Progenitor cell of endocrine pancreas (in vitro differentiated cells): Measurements from ENCODE around the gene QRFP. TPM values are rescaled to one million over a fixed set of nuclear protein-coding genes. Genes with fewer than 3 reads are reported as not detected.

Source experiments
- DNase-seq: peaks from one replicate; pipeline ENCODE4 v3.0.0; 2021; ENCODE audit warnings: low spot score; ENCODE audit not compliant: unreplicated experiment
- H3K27ac Mint-ChIP-seq: 2 replicates; pipeline ENCODE4 v1.8.0; 2021; ENCODE audit warnings: mild to moderate bottlenecking, moderate library complexity, mixed read lengths
- H3K27me3 Mint-ChIP-seq: 2 replicates; pipeline ENCODE4 v1.8.0; 2021; ENCODE audit warnings: mixed read lengths
- H3K36me3 Mint-ChIP-seq: 2 replicates; pipeline ENCODE4 v1.8.0; 2022; ENCODE audit warnings: mixed read lengths; ENCODE audit not compliant: insufficient read depth
- H3K4me1 Mint-ChIP-seq: 2 replicates; pipeline ENCODE4 v1.8.0; 2021; ENCODE audit warnings: low read depth, mixed read lengths
- H3K4me3 Mint-ChIP-seq: 2 replicates; pipeline ENCODE4 v1.8.0; 2021; ENCODE audit warnings: low read depth, mild to moderate bottlenecking, moderate library complexity, mixed read lengths
- H3K9me3 Mint-ChIP-seq: 2 replicates; pipeline ENCODE4 v1.8.0; 2021; ENCODE audit warnings: low read depth, mixed read lengths
- CTCF ChIP-seq: fragments of 200-600 bp; sonication (generic); IDR thresholded peaks from one replicate; pipeline ENCODE4 v1.5.0; 2021; ENCODE audit warnings: antibody characterized with exemption, mild to moderate bottlenecking; ENCODE audit not compliant: unreplicated experiment
- total RNA-seq: library from RNA; stranded (reverse); gene quantifications from 2 replicates; pipeline ENCODE4 v1.2.1, GENCODE V29; 2021

Gene QRFP
- total RNA-seq, 1 donor from 2014 or later: not detected

- H3K4me3 Mint-ChIP-seq: no peak overlapping the region
- H3K27ac Mint-ChIP-seq: no peak overlapping the region
- no peaks in the 10 kb centered on the region for H3K4me1 Mint-ChIP-seq
- no peak for DNase-seq
- H3K36me3 Mint-ChIP-seq: no peaks in the 10 kb centered on the region
- H3K27me3 Mint-ChIP-seq: peaks cover 11% of the 10 kb centered on the region
- no peak for TF ChIP-seq CTCF
- no peaks in the 10 kb centered on the region for H3K9me3 Mint-ChIP-seq
Measured at GRCh38 chr9:130922893-130923610, 26.4 kb upstream of the QRFP start.

GRCh38 chr9:130921989-130922892 lies 25.6 kb upstream of the QRFP start:
- TF ChIP-seq CTCF: no peak
- no peak for DNase-seq
- peaks cover 11% of the 10 kb centered on the region for H3K27me3 Mint-ChIP-seq
- H3K36me3 Mint-ChIP-seq: no peaks in the 10 kb centered on the region
- H3K4me1 Mint-ChIP-seq: no peaks in the 10 kb centered on the region
- H3K27ac Mint-ChIP-seq: no peak overlapping the region
- no peaks in the 10 kb centered on the region for H3K9me3 Mint-ChIP-seq
- H3K4me3 Mint-ChIP-seq: no peak overlapping the region

GRCh38 chr9:130921300-130921988 lies 24.8 kb upstream of the QRFP start:
- Mint-ChIP-seq H3K36me3 (no peaks in the 10 kb centered on the region), H3K4me1 (no peaks in the 10 kb centered on the region), H3K27me3 (peaks cover 14% of the 10 kb centered on the region), H3K4me3 (no peak overlapping the region), H3K27ac (no peak overlapping the region), H3K9me3 (no peaks in the 10 kb centered on the region)
- no peak for TF ChIP-seq CTCF
- DNase-seq: no peak

- no peak for TF ChIP-seq CTCF
- no peaks in the 10 kb centered on the region for H3K9me3 Mint-ChIP-seq
- DNase-seq: no peak
- no peak overlapping the region for H3K27ac Mint-ChIP-seq
- no peak overlapping the region for H3K4me3 Mint-ChIP-seq
- H3K36me3 Mint-ChIP-seq: no peaks in the 10 kb centered on the region
- peaks cover 14% of the 10 kb centered on the region for H3K27me3 Mint-ChIP-seq
- no peaks in the 10 kb centered on the region for H3K4me1 Mint-ChIP-seq
Measured at GRCh38 chr9:130920762-130921299, 24.2 kb upstream of the QRFP start.

GRCh38 chr9:130920233-130920632 lies 23.6 kb upstream of the QRFP start:
- H3K4me1 Mint-ChIP-seq: no peaks in the 10 kb centered on the region
- no peak overlapping the region for H3K4me3 Mint-ChIP-seq
- H3K27me3 Mint-ChIP-seq: peaks cover 14% of the 10 kb centered on the region
- no peak for DNase-seq
- H3K9me3 Mint-ChIP-seq: no peaks in the 10 kb centered on the region
- no peaks in the 10 kb centered on the region for H3K36me3 Mint-ChIP-seq
- no peak overlapping the region for H3K27ac Mint-ChIP-seq
- no peak for TF ChIP-seq CTCF
